HT1080 (cell line): ENCODE results near the gene VPS37B. TPM values are rescaled to one million over a fixed set of nuclear protein-coding genes. Genes with fewer than 3 reads are reported as not detected.
"Not testable (repeated sequence)": the region's sequence is repeated elsewhere in the genome, so short reads cannot be mapped to it uniquely, and the experiment has no call there.

Experiments
- DNase-seq: peaks from one replicate; pipeline ENCODE4 v3.0.0-alpha.2; 2015; ENCODE audit warnings: low read depth
- total RNA-seq: library from RNA; depleted of rRNA; stranded (reverse); fragments of >200 nt; shearing (Covaris generic); gene quantifications from 2 replicates; pipeline ENCODE4 v1.2.3, GENCODE V29; 2014

VPS37B gene
- total RNA-seq, 1 experiment from 2014 or later = 87.4 TPM

GRCh38 chr12:122884091-122884826 lies 11.7 kb downstream of the VPS37B start:
- no peak for DNase-seq

DNA sequence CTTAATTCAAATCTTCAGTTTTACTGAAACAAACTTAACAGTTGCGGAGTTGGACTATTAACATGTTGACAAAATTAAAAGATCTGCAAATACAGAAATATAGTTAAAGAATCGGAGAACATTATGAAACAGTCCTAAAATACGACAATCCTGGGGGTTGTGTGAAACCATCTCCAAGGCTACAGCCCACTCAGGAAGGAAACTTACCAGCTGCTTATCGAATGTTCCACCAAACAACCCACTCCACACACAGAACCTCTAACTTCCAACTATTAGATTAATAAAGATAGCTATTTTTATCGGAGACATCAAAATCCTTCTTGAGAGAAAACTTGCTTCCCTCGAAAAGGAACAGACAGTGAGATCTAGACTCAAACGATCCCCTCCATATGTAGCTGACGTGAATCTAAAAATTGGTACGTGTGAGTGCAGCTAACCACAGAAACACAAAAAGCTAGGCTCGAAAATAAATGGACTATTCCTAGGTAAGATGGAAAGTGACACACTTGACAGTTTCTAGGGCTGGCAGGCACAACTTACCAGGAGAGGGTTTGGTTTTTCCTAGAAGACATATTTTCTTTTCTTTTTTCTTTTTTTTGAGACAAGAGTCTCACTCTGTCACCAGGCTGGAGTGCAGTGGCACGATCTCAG lies 12.9 kb downstream of the VPS37B start:
- DNase-seq = no peak

DNA sequence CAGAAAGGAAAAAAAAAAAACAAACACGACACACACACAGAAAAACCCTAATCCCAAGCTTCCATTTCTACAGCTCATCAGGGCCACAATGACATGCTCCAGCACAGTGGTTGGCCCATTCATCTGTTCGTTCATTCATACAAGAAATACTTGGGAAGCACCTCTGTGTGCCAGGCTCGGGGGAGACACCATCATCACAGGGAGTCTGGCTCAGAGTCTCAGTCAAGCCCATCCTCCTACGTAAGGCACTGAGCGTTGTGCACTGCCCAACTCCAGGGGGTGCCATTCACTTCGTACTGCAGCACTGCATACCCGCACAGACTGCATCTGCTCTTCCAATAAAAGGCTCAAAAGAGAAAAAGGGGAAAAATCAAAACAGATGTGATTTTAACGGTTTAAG lies 15.3 kb downstream of the VPS37B start:
- no peak for DNase-seq

DNA sequence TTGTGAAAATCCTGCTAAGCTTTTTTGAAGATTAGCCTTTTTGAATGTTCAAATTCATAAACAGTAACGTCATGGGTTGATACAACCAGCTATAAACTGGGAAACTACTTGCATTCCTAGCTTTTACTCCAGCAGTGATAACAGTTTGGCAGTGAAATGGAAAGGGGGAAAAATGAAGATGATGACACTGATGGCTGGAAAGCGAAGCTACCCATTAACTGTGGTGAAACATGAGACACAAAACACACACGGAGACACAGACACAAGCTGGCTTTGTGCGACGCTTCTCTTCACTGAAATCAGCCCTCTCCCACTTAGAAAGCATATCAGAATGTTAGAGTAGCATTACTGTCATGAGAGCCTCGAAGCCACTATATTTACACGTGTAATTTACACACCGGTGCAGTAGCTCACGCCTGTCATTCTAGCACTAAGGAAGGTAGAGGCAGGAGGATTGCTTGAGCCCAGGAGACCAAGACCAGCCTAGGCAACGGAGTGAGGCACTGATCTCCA lies 15.7 kb downstream of the VPS37B start:
- DNase-seq = no peak

GRCh38 chr12:122878780-122879612 lies 16.9 kb downstream of the VPS37B start:
- no peak for DNase-seq

DNA sequence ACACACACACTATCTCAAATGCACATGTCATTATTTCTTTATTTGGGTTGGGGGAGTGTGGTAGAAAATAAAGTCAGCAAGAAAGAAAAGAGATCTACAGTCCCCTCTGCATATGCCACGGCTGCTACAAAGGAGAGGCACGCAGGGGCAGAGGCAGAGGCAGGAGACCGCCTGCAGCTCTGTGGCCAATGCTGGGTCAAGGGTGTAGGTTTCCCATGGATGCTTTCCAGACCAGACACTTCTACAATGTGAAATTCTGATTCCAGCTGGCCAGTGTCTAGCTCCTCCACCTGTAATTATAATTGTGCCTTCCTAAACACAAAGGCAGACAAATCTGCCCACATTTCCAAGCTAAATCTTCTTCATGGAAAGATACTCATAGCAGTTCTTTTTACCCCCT lies 19.2 kb downstream of the VPS37B start:
- DNase-seq = no peak

DNA sequence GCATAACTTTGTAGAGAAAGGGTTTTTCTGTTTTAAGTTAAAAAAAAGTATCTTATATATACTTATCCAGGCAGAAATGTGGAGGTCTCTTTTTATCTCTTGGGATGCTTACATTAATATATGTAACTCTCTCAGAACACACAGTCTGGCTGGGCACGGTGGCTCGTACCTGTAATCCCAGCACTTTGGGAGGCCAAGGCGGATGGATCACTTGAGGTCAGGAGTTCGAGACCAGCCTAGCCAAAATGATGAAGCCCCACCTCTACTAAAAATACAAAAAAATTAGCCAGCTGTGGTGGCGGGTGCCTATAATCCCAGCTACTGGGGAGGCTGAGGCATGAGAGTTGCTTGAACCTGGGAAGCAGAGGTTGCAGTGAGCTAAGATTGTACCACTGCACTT lies 19.6 kb downstream of the VPS37B start:
- DNase-seq = not testable (repeated sequence)

DNA sequence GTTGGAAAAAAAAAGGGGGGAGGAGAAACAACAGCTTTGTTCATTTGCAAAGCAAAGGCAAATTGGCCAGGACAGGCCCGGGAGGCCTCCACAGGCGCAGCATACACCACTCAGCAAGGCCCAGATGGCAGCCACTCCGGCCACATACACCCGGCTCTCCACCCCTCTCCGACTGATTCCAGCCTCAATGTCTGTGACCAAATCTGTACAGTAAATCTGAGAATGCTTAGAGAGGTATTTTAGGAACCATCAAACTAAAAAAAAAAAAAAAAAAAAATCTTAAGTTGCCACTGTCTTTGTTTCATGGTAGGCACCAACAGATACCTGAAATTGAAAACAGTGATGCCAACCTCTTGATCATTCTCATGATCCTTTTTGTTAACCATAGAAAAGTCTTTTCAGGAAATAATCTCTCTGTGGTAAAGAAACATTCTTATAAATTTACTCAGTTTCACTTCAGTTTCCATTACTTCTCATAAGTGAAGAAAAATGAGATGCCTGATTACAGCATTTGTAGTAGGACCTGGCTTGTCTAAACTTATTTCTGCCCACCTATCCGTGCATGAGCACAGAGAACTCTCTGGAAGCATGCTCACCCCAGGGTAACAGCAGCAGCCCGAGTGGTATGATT lies 20.2 kb downstream of the VPS37B start:
- DNase-seq = no peak

DNA sequence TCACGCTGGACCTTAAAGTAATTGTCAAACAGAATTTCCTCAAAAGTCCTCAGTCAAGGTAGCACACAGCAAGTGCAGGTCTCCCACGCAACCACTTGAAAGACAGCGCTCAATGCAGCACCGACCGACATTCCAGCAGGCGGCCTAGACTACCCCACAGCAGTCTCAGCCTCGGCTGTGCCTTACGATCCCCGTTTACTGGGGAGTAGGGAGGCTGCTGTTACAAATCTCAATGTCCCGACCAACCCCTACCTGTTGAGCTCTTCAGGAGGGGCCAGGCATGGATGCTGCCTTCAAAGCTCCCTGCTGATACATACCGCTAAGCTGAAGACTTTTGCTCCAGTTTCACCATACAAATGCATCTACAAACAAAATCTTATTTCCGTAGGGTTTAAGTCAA lies 21.8 kb downstream of the VPS37B start:
- no peak for DNase-seq

DNA sequence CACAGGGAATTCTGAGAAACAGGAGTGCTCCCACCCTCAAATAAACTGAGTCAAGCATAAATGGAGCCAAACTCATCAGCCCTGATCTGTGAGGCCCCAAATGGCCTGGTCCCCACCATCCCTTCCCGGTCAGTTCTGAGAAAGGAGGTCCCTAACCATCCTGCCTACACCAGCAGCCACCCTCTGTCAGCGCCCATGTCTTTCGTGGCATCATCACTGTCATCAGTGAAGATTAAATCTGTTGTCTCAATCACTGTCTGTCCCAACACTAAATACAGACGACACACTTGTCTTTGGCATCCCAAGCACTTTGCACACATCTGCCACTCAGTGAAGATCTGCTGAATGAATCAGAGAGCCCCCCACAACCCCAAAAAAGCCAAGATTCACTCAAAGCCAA lies 22.4 kb downstream of the VPS37B start:
- no peak for DNase-seq

- no peak for DNase-seq
These were observed 23.0 kb downstream of the VPS37B start for GRCh38 chr12:122872815-122873361.

DNA sequence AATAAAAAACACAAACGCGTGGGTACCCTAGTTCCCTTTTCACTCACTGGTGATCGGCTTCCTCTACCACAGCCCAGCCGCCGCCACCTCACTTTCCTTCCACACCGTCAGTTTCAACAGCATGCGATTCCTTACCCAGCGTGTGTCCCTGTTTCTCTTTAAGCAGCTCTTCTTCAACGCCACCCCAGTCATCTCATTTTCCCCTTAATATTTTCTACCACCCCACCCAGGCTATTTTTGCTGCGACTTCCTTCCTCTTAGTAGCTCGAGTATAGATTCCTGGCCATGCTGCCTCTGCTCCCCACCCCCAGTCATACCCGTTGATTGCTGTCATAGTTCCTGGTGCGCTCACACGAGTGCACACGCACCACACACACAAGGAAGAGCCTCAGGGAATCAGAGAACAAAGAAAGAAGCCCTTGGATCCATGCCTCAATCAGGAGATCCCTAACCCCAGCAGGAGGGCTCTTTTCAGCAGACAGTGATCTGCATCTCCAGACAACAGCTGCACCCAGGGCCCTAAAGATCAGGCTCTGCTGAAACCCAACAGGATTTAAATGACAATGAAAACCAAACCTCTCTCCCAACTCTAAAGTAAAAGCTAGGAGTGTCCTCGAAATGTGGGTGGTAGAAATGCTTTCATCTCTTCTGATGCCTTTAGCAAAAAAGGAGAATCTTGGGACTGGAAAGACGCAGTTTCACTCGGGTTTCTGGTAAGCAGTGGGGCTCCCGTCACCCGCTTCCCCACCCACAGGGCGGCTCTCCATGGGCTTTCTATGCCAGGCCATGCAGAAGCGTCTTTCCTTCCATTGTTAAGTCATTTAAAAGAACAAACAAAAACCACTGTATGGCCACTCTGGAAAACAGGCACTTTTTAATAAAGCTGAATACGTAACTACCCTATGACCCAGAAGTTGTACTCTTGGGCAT lies 23.8 kb downstream of the VPS37B start:
- DNase-seq = no peak

- no peak for DNase-seq
These were observed 24.9 kb downstream of the VPS37B start for GRCh38 chr12:122870867-122871664.

GRCh38 chr12:122870163-122870842 lies 25.6 kb downstream of the VPS37B start:
- DNase-seq = no peak

GRCh38 chr12:122869207-122869973 lies 26.5 kb downstream of the VPS37B start:
- no peak for DNase-seq

DNA sequence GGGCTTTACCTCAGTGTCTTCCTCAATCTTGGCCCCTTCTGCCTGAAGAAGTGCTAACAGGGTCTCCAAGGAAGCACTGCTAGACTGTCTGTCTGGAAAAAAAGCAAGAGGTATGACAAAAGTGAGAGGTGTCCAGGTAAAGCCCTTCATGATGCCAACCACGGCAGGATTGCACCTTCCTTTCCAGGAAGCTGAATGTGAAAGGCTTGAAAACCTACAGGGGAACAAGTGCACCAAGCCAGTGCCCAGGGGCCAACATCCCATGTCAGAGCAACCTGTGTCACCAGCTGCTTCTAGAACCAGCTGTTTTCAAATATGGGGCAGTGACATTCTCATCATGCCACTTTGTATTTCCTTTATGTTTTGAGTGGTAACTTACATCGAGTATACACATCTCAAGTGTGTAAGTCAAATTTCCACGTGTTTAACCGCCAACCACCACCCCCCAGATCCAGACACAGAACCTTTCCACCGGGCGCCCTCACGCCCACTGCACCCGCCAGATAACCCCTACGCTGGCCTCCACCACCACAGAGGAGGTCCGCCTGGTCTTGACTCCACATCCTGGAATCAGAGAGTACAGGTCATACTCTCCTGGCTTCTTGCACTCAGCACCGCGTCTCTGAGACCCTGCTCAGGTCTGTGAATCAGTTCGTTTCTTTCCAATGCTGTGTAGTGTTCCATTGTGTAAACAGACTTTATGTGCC lies 27.3 kb downstream of the VPS37B start:
- no peak for DNase-seq
